Fibroblast of mammary gland (primary cell): Measurements from ENCODE around the gene ZP2.

Experiments
- DNase-seq: peaks from one replicate; pipeline ENCODE4 v3.0.0-alpha.2; 2010; ENCODE audit warnings: low read depth
- H3K4me3 ChIP-seq: 2 replicates; pipeline ENCODE4 v1.5.1; 2011; ENCODE audit warnings: low read depth, mild to moderate bottlenecking, low read length, moderate library complexity; ENCODE audit not compliant: control insufficient read depth
- TF ChIP-seq, protein P1 (sequence below): conservative IDR thresholded peaks from 2 replicates; pipeline ENCODE4 v1.5.1; 2011; ENCODE audit warnings: low read depth, low read length, inconsistent platforms; ENCODE audit not compliant: control insufficient read depth, insufficient read depth

ZP2 gene

DNA sequence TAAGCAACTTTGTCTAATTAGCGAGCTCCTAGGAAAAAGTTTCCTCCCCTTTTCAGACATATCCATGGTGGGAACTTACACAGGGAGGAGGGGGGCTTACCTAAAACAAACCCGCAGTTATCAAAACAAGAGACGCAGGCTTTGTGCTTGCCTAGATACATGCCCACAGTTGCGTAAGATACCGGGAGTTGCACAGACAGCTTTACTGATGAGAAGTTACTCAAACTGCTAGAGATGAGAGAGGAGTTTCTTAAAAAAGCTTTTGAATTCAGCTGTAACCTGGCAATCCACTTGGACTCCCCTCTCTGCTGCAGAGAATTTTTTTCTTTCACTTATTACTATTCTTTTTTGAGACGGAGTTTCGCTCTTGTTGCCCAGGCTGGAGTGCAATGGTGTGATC lies 6.8 kb upstream of the ZP2 start:
- H3K4me3 ChIP-seq, result no peak overlapping the region
- no peak for DNase-seq
- TF ChIP-seq, protein P1, sequence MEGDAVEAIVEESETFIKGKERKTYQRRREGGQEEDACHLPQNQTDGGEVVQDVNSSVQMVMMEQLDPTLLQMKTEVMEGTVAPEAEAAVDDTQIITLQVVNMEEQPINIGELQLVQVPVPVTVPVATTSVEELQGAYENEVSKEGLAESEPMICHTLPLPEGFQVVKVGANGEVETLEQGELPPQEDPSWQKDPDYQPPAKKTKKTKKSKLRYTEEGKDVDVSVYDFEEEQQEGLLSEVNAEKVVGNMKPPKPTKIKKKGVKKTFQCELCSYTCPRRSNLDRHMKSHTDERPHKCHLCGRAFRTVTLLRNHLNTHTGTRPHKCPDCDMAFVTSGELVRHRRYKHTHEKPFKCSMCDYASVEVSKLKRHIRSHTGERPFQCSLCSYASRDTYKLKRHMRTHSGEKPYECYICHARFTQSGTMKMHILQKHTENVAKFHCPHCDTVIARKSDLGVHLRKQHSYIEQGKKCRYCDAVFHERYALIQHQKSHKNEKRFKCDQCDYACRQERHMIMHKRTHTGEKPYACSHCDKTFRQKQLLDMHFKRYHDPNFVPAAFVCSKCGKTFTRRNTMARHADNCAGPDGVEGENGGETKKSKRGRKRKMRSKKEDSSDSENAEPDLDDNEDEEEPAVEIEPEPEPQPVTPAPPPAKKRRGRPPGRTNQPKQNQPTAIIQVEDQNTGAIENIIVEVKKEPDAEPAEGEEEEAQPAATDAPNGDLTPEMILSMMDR, result no peak

GRCh38 chr16:21217121-21217520 lies 5.7 kb upstream of the ZP2 start:
- TF ChIP-seq, protein P1, result no peak
- DNase-seq, result no peak
- H3K4me3 ChIP-seq, result no peak overlapping the region

DNA sequence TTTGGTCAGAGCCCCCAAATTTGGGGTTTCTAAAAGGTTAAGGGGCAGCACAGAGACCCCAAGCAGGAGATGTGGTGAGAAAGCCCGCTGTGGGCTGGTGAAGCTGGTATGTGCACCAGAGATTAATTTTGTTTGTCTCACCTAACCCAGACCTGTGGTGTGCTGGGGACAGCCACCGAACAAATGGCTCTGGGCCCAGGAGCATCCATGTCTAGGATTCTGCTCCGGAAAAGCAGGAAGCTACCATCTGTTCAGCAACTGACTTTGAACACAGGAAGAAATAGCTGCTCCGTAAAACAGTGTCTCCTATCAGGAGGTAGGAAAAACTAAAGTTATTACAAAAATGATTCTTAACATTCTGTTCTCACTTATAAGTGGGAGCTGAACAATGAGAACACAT lies 2.7 kb upstream of the ZP2 start:
- TF ChIP-seq, protein P1, result no peak
- DNase-seq, result no peak
- no peak overlapping the region for H3K4me3 ChIP-seq

DNA sequence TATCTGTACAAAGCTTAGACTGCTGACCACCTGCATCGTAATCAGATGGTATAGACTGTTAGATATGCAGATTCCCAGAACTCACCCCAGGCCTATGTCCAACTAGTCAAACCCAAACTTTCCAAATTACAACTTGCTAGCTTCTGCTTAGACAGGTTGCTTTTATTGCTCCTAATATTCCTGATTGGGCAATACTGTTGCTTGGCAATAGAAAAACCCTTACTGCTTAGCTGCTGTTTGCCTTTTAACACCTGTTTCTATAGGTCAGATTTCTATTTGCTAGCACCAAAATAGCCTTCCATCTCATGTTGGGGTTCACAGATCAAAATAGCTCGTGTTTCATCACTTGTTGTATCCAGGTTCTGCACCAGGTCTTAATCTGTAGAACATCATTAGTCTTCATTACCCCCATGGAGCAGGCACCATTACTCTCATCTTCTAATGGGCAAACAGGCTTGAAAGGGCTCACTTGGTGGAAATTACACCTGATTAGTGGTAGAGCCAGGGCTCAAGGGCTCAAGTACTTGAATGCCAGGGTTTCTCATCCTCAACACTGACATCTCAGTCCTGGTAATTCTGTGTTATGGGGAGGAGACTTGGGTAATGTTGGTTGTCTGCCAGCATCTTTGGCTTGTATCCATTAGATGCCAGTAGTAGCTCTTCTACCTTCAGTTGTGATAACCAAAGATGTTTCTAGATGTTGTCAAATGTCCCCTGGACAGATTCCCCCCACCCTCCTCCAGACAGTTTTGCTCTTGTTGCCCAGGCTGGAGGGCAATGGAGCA lies 2.7 kb downstream of the ZP2 start:
- TF ChIP-seq, protein P1, result no peak
- no peak overlapping the region for H3K4me3 ChIP-seq
- DNase-seq, result no peak

- TF ChIP-seq, protein P1, result no peak
- H3K4me3 ChIP-seq, result no peak overlapping the region
- no peak for DNase-seq
These were observed 4.8 kb downstream of the ZP2 start for GRCh38 chr16:21206550-21206949.

DNA sequence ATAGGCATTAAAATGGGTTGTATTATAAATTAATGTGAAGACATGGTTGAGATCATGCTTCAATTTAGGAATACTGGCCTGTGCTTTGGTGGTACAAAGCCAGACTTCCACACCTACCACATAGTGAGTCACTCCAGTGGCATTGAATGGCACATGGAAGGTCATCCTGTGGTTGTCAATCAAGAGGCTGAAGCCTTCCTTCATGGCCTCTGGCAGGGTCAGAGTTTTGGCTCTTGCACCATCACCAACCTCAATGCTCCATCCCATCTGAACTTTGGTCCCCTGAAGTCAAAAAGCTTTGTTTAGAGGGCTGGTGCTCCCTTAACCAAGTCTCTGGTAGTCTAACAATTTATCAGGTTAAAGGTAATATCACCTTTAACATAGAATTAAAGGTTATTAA lies 6.1 kb downstream of the ZP2 start:
- TF ChIP-seq, protein P1, result no peak
- H3K4me3 ChIP-seq, result no peak overlapping the region
- no peak for DNase-seq

DNA sequence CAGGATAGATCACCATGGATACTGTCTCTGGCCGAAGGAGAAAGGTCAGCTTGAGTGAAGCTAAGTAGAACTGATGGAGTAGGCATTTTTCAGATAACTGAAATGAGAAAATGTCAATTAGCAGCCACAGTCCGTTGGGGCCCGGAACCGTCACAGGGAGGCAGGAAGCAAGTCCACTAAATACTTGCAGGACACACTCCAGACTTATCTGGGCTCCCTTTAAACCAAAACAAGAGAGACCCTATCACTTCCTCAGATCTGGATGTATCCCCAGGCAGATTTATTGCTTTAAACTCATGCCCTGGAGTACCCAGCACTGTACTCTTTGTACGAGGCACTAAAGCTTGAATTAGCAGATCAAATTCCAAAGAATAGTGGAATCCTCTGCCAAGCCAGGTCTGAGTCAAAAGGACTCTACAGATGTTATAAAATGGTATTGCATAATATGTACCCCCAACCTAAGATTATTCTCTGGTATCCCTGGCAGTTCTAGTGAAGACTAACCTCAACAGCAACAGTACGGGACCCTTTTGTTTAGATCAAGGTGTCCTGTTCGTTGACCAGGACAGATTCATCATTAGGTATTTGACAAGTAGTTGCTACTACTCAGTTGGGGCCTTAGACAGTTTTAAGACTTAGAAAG lies 8.1 kb downstream of the ZP2 start:
- no peak overlapping the region for H3K4me3 ChIP-seq
- DNase-seq, result no peak
- TF ChIP-seq, protein P1, result no peak
